Duodenal mucosa (tissue), 2 donors: ENCODE measurements around the gene TBC1D1.

Experiments
- H3K27ac ChIP-seq: one replicate; pipeline ENCODE4 v1.7.0; 2013; ENCODE audit warnings: low read depth, low read length
- H3K27me3 ChIP-seq, 2 donors: one replicate each; pipeline ENCODE4 v1.7.0; 2013; ENCODE audit warnings: low read length in 2 of 2, control low read depth in 1 of 2; ENCODE audit not compliant: insufficient read depth in 2 of 2, control insufficient read depth in 1 of 2
- H3K36me3 ChIP-seq, 2 donors: one replicate each; pipeline ENCODE4 v1.7.0; 2013; ENCODE audit warnings: low read length in 2 of 2, control low read depth in 1 of 2; ENCODE audit not compliant: insufficient read depth in 2 of 2, control insufficient read depth in 1 of 2
- H3K4me1 ChIP-seq, 2 donors: one replicate each; pipeline ENCODE4 v1.7.0; 2013; ENCODE audit warnings: low read length in 2 of 2, control low read depth in 1 of 2; ENCODE audit not compliant: insufficient read depth in 2 of 2, control insufficient read depth in 1 of 2
- H3K4me3 ChIP-seq, 2 donors: one replicate each; pipeline ENCODE4 v1.7.0; 2013; ENCODE audit warnings: low read length in 2 of 2, low read depth in 1 of 2
- H3K9ac ChIP-seq, 2 donors: one replicate each; pipeline ENCODE4 v1.7.0; 2013; ENCODE audit warnings: low read length in 2 of 2, low read depth in 1 of 2
- H3K9me3 ChIP-seq, 2 donors: one replicate each; pipeline ENCODE4 v1.7.0; 2013; ENCODE audit warnings: low read length in 2 of 2, control low read depth in 1 of 2; ENCODE audit not compliant: control insufficient read depth in 1 of 2

The TBC1D1 gene

DNA sequence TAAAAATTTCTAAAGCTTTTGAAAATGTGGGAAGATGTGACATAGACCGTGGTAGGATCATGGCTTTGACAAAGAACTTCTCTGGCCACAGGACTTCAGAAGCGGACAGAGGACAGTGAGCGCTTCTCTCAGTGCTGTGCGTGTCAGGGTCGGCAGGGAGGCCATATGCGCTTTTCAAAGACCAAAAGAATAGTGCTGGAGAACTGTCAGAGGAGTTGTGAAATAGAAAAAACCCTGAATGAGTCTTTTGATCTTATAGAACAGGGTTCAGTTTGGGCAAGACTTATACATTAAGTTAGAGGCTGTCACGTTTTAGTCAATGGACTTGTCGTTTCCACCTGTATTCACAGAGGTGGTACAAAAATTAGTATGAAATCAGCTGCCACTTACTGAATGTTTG is 146.7 kb downstream of the TBC1D1 start:
- no peak overlapping the region for H3K27ac ChIP-seq
- no peak overlapping the region for H3K4me3 ChIP-seq
- no peaks in the 10 kb centered on the region for H3K9me3 ChIP-seq
- peaks cover 10 to 33% of the 10 kb centered on the region in 2 donors for H3K36me3 ChIP-seq
- no peaks in the 10 kb centered on the region for H3K4me1 ChIP-seq
- H3K27me3 ChIP-seq: no peaks in the 10 kb centered on the region
- H3K9ac ChIP-seq: no peak overlapping the region

DNA sequence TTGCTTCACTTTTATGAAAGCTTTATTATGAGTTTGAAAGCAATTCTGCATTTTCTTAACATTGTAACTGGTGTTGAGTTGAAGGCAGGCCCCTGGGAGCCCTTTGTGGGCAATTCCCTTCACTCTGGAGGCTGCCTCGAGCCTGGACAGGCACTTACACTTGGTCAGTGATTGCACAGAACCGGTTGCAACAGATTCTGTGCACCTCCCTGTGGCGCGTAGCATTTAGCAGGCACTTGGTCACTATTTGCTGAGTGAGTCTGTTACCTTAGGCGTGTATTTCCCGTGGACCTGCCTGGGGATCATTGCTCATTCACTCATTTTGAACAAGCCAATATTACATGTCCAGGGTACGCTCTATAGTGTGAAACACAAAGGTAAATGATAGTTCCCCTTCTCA is 149.7 kb downstream of the TBC1D1 start:
- Histone ChIP-seq H3K9ac (no peak overlapping the region), H3K4me1 (no peaks in the 10 kb centered on the region), H3K27me3 (no peaks in the 10 kb centered on the region), H3K36me3 (peaks cover 11 to 40% of the 10 kb centered on the region in 2 donors), H3K9me3 (no peaks in the 10 kb centered on the region), H3K4me3 (no peak overlapping the region), H3K27ac (no peak overlapping the region)

- no peaks in the 10 kb centered on the region for H3K9me3 ChIP-seq
- H3K27ac ChIP-seq: no peak overlapping the region
- no peaks in the 10 kb centered on the region for H3K27me3 ChIP-seq
- H3K36me3 ChIP-seq: peaks cover 17 to 35% of the 10 kb centered on the region in 2 donors
- no peak overlapping the region for H3K4me3 ChIP-seq
- no peak overlapping the region for H3K9ac ChIP-seq
- H3K4me1 ChIP-seq: no peaks in the 10 kb centered on the region
Measured at GRCh38 chr4:38044060-38044459, 153.2 kb downstream of the TBC1D1 start.

DNA sequence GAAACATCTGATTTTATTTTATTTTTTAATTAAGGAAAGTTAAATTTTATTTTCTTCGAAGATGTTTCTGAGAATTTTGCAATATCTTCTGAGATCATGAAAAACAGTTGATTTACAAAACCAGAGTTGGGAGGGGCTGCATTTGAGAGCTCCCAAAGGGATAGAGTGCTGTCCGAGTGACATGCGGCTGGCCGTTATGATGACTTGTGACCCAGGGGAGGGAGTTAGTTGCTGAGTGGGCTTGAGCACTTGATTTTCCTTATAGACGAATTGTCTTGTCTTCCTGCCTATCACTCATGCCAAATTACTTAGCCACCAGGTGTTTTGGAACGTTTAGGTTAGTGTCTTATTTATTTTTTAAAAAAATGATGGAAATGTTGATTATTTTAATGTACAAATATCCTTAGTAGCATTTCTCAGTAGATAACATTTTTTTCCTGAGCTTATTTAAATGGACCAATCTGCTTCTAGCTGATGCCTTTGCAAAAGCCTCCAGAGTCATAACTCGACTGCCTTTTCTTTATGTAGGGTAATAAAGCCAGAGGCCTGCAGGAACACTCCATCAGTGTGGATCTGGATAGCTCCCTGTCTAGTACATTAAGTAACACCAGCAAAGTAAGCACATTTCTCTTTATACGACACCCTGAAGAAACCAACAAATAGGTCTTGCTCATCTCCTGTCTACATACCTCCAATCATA is 154.6 kb downstream of the TBC1D1 start:
- Histone ChIP-seq H3K36me3 (peaks cover 25 to 46% of the 10 kb centered on the region in 2 donors), H3K27me3 (no peaks in the 10 kb centered on the region), H3K9ac (no peak overlapping the region), H3K27ac (no peak overlapping the region), H3K9me3 (no peaks in the 10 kb centered on the region), H3K4me3 (no peak overlapping the region), H3K4me1 (no peaks in the 10 kb centered on the region)

GRCh38 chr4:38046727-38047489 is 156.0 kb downstream of the TBC1D1 start:
- no peaks in the 10 kb centered on the region for H3K4me1 ChIP-seq
- no peaks in the 10 kb centered on the region for H3K9me3 ChIP-seq
- H3K9ac ChIP-seq: no peak overlapping the region
- no peak overlapping the region for H3K27ac ChIP-seq
- peaks cover 25 to 55% of the 10 kb centered on the region in 2 donors for H3K36me3 ChIP-seq
- no peak overlapping the region for H3K4me3 ChIP-seq
- H3K27me3 ChIP-seq: no peaks in the 10 kb centered on the region

DNA sequence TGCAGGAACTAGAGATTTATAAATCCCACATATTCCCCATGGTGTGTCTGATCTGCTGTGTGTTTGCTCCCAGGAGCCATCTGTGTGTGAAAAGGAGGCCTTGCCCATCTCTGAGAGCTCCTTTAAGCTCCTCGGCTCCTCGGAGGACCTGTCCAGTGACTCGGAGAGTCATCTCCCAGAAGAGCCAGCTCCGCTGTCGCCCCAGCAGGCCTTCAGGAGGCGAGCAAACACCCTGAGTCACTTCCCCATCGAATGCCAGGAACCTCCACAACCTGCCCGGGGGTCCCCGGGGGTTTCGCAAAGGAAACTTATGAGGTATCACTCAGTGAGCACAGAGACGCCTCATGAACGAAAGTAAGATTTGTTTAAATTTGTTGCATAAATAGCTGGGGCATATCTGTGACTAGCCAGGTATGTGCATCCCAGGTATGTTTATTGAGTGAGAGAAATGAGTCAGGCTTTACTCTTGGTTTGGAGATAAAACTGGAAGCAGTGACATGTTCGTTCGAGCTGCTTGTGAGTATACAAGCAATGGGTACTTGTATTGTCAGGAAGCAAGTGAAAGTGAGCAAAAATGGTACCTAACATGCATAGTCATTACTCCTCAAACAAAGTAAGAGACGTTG is 158.8 kb downstream of the TBC1D1 start:
- Histone ChIP-seq H3K4me1 (no peaks in the 10 kb centered on the region), H3K4me3 (no peak overlapping the region), H3K27ac (no peak overlapping the region), H3K9ac (no peak overlapping the region), H3K9me3 (no peaks in the 10 kb centered on the region), H3K27me3 (no peaks in the 10 kb centered on the region), H3K36me3 (peaks cover 29 to 53% of the 10 kb centered on the region in 2 donors)

DNA sequence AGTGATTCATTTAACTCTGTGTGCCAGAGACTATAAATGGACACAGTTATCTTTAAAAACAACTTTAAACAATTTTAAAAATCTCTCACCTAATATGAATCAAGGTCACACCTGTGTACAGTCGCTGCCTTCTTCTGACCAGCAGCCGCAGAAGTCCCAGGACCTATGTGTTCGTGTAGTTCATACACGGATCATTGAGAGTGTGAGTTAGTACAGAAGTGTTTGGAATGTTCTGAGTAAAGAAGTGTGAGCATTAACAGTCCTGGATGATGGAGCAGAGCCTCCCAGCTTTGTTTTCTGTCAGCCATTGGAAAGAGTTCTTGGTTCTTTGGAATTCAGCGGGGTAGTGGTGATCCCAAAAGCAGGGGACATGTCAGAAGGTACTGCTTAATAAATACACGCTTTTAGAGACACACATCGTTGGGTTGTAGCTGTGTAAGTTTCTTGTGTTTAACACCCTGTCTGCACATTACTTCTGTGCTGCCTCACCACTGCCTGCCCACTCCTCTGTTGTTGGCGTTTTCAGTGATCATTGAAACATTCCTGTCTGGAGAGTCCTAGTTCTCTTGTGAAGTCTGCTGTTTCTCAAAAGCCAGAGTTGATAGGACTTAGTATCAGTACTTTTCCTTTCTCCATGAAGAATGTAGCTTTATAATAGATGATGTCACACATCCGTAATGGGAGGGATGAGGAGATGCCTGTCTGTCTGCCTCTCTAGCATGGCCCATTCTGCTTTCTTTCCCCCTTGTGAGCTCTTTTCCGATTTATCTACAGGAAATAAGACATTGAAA is 159.9 kb downstream of the TBC1D1 start:
- Histone ChIP-seq H3K4me1 (no peaks in the 10 kb centered on the region), H3K27ac (no peak overlapping the region), H3K27me3 (no peaks in the 10 kb centered on the region), H3K4me3 (no peak overlapping the region), H3K9me3 (no peaks in the 10 kb centered on the region), H3K9ac (no peak overlapping the region), H3K36me3 (peaks cover 29 to 60% of the 10 kb centered on the region in 2 donors)

DNA sequence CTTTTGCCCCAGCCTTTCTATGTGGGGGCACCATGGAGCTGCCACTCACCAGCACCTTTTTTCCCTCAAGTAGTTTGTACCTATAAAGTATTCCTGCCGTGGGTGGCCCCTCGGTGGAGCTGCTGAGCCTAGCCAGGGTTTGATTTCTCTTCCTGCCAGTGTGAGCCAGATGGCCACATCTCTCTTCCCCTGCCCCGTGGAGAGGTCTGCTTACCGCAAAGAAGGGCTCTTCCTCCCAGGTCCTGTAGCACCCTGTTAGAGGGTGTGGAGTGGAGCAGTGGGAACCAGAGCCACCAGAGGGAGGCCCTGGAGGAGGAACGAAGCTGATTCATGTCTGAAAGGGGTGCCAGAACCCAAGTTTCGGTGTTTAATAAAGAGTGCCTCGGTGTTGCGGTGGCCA is 164.7 kb downstream of the TBC1D1 start:
- H3K9me3 ChIP-seq: no peaks in the 10 kb centered on the region
- peak overlapping the region; percentile 39 for H3K27ac ChIP-seq
- no peaks in the 10 kb centered on the region for H3K4me1 ChIP-seq
- no peak overlapping the region for H3K4me3 ChIP-seq
- H3K27me3 ChIP-seq: no peaks in the 10 kb centered on the region
- no peak overlapping the region for H3K9ac ChIP-seq
- H3K36me3 ChIP-seq: peaks cover 14 to 52% of the 10 kb centered on the region in 2 donors

DNA sequence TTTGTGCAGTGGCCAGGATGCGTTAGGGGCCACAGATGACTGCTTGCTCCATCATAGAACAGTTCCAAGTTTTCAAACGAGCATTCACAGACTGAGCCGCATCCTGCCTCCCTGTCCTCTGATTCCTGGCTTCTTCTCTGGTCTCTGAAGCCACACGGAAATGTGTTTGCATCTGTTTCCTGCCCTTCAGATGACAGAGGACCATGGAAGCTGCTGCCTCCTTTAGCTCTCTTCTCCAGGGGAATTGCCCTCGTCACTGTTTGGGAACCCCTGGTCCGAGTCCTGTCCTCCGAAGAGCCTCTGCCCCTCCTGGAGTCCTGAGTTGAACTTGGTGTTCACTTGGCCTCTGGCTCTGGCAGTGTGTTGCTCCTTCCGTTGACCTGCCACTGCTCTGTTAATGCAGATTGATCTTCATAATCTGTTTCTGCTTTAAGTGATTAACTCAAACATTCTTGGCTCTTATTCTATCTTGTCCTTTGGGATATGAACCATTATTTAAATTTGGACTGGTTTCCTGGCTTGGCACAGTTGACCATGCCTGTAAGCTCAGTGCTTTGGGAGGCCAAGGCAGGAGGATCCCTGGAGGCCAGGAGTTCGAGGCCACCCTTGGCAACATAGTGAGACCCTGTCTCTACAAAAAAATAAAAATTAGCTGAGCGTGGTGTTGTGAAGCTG is 165.3 kb downstream of the TBC1D1 start:
- no peaks in the 10 kb centered on the region for H3K27me3 ChIP-seq
- no peak overlapping the region for H3K4me3 ChIP-seq
- no peaks in the 10 kb centered on the region for H3K9me3 ChIP-seq
- H3K4me1 ChIP-seq: peaks cover 0 to under 1% of the 10 kb centered on the region in 2 donors
- no peak overlapping the region for H3K9ac ChIP-seq
- no peak overlapping the region for H3K27ac ChIP-seq
- peaks cover 14 to 49% of the 10 kb centered on the region in 2 donors for H3K36me3 ChIP-seq
